ENCODE data around the gene TGM3.

Gene TGM3

DNA sequence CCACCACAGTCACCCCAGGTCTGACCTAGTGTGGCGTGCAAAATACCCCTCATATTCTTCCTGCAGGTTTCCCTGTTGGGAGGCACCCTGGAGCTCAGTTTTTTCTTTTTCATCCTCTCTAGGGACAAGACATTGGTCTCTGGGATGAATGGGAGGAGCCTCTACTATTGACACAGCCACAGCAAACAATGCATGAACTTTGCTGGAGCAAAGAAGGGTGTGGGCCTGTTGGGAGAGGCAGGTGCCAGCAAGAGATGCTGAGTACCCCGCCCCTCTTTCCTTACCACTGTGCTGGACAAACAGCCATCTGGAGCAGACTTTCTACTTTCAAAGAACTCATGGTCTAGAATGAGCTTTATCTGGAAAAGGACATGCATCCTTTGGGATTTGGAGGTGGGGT lies 10.1 kb downstream of the TGM3 start:
- DNase-seq (ENCODE audit: low read depth) = no peak

DNA sequence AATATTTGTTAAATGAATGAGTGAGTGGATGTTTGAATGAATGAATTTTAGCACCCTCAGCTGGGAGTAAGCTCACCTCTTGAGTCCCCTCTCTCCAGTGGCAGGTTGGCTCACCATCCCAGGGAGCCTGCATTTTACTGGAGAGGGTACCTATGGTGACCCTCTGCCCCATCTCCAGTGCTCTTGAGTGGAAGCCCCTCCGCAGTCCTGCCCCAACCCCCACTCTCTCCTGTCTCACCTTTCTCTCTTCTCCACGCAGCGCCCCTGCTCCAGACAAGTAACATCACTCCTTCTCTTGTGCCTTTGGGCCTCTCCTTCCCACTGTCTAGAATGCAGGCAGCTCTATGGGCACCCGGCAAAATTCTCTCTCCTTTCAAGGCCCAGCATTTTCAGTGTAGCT lies 11.3 kb downstream of the TGM3 start:
- no peak for DNase-seq (ENCODE audit: low read depth)

DNA sequence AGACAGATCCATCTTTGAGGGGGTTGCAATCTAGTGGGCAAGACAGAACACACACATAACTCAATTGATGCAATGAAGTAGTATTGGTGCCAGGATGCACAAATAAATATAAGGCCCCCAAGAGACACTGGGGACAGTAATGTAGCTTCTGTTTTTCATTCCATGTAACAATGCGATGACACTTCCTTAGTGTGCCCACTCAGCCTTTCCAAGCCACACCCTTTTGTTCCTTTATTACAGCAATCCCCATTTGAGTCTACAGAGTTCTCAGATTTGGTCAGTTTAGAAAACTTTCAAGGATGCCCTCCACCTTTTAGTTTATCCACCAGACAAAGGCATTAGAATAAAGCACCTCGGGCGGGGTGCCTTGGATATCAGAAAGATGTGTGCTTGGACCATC lies 15.5 kb downstream of the TGM3 start:
- DNase-seq (ENCODE audit: low read depth) = no peak

DNA sequence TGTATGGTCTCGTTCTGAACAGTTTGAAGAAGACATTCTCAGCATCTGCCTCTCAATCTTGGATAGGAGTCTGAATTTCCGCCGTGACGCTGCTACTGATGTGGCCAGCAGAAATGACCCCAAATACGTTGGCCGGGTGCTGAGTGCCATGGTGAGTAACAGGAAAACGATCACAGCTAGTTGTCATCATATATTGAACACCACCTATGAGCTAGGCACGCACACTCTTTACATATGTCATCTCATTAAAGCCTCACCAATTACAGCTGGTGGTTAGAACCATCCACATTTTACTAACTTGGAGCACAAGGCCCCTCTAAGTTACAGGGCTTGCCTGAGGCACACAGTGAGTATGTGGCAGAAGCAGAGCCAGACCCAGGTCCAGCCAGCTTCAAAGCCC lies 17.1 kb downstream of the TGM3 start:
- no peak for DNase-seq (ENCODE audit: low read depth)

DNA sequence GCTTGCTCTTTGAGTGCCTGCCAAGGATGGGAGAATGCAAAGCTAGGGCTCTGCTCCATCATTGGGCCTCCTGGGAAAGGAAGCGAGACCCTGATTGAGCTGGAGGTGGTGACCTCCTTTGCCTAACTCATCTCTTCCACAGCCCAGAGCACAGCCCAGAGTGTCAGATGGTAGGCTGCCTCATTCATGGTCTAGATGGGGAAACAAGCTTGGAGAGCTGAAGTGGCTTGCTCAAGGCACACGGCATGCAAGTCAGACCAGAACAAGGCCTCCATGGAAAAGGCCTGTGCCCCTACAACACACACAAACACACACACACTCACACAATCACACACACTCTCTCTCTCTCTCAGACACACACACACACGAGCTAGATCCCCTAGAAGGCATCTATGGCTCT lies 17.5 kb downstream of the TGM3 start:
- no peak for DNase-seq (ENCODE audit: low read depth)

DNA sequence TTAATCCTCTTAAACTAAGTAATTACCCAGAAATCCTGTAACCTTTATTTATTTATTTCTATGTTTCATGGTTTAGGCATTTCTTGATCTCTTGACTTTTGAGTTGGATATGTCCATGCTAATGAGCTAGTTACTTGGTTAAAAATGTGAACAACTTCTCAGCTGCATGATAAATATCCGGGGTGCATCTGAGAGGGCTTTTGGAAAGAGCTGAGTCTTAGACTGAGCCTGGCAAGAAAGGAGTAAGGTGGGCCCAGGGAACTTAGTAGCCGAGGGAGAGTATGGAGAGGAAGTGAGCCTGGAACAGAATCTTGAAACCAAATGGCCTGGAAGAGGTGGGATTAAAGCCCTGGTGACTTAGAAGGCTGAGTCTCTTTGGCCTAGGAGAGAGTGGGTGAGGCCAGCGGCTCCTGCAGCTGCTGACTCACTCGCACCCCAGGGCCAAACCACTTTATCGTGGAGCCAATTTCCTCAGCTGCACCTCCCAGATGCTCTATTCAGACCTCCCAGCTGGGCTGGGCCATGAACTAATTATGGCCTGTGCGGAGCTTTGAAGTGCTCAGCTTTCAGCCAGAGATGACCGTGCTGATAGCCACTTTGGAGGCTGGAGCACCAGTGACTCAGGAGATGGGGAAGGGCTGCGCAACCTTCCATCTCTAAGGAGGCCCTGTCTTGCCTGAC lies 19.1 kb downstream of the TGM3 start:
- no peak for DNase-seq (ENCODE audit: low read depth)

DNA sequence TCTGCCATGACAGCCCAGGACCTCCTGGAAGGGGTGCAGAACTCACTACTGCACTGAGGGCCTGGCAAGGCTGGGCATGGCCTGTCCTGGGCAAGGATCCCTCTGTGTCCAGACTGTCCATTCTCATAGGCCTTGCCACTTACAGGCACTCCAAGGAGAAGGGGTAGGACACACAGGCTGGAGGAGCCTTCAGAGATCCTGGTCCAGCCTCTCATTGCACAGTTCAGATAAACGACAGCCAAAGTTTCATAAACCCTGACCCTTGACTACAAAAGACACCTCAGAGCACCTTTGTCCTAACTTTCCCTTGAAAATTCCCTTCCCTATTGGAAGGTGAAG lies 19.6 kb downstream of the TGM3 start:
- no peak for DNase-seq (ENCODE audit: low read depth)

DNA sequence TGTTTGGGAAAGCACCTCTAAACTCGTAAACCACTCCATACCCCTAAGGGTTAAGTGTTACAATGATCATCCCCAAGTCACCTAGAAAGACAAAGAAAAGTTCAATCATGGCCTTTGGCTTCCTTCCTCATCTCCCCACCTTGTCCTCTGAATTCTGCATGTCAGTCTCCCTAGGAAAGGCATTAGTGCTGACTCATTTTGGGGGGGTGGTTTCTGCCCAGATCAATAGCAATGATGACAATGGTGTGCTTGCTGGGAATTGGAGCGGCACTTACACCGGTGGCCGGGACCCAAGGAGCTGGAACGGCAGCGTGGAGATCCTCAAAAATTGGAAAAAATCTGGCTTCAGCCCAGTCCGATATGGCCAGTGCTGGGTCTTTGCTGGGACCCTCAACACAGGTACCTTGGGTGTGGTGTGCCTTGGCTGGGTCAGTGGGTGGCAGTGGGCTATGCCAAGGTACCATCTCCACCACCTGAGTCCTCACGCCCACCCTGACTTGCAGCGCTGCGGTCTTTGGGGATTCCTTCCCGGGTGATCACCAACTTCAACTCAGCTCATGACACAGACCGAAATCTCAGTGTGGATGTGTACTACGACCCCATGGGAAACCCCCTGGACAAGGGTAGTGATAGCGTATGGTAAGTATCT lies 21.2 kb downstream of the TGM3 start:
- no peak for DNase-seq (ENCODE audit: low read depth)

DNA sequence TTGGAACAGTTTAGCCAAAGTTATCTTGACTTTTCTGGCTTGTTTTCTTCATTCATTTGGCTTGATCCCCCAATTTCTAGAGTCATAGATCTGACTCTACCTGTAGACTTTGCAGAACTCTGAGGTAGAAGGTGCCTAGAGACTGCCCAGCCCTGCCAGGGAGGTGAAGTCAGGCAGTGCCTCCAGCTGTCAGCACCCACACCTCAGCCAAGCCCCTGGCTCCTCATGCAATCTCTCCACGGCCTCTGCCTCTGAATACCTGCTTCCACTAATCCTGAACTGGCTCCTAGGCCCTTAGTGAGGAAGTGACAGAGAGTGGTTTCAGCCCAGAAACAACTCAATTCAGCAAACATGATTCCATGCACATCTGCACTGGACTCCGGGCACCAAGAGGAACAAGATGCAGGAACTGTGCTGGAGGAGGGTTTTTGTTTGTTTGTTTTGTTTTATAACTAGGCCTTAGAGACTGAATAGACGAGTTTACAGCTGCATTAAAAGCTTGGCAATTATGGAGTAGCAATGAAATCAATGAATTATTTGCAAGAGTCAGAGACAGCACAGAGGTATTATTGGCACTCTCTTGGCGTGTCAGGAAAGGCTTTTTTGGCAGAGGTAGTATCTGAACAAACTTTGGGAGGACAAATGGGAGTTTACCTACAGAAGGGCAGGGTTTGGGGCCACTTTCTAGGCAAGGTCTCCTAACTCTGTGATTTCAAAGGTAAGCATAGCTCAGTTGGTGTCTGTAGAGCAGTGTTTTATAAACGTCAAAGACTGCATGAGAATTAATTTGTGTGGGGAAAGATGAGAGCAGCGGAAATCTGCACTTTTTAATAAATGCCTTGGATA lies 25.2 kb downstream of the TGM3 start:
- DNase-seq (ENCODE audit: low read depth) = no peak

DNA sequence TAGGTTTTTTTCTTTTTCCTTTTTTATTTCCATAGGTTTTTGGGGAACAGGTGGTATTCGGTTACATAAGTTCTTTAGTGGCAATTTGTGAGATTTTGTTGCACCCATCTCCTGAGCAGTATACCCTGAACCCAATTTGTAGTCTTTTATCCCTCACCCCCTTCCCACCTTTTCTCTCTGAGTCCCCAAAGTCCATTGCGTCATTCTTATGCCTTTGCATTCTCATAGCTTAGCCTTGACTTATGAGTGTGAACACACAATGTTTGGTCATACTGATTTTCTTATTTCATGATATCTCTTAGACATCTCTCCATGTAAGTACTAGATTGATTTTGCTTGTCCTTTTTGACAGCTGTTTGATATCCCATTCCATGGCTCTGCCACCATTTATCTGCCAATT lies 27.2 kb downstream of the TGM3 start:
- no peak for DNase-seq (ENCODE audit: low read depth)

DNA sequence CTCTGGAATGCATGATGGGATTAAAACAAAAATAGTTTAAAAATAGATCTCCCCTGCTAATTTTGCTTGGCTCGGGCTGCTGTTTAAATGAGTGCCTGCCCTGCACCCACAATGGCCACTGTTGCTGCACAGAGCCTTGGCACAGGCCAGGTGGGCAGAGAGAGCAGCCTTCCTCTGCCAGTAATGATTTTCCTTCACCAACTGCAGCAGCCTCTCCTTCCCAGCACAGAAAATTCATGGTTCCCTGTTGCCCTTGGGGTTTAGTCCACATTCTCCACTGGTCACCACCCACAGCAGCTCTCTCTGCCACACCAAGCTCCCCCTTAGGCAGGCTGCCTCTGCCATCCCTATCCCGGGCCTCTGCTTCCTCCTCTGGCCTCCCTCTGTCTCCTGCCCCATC lies 30.2 kb downstream of the TGM3 start:
- no peak for DNase-seq (ENCODE audit: low read depth)

DNA sequence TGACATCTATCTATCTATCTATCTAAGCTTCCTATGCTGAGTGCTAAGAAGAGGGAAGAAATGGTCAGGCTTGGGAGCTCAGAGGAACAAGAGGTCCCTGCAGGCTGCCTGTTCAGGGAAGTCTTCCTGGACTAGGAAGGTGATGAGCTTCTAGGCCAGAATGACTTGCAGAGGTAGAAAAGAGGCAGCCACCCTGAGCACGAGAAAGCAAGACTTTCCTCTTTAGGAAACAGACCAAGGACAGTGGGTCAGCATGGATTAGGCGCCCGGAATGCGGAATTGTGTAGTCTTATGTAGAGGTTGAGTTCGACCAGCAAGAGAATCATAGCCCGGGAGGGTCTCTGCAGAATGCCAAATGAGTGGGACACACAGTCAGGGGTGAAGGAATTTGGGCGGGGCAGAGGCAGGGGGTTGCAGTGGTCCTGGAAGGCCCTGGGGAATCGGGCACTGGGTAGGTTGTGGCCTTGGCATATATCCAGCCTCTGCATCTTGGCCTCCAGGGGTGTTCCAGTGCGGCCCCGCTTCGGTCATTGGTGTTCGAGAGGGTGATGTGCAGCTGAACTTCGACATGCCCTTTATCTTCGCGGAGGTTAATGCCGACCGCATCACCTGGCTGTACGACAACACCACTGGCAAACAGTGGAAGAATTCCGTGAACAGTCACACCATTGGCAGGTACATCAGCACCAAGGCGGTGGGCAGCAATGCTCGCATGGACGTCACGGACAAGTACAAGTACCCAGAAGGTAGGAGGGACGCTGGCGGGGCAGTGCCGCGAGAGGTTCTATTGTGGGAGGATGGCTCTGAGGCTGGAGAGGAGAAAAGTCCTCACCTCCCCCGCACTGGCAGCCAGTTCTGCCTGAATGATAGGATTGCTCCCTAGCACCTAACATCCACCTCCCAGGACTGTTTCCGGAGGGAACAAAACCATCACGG lies 32.1 kb downstream of the TGM3 start:
- DNase-seq (ENCODE audit: low read depth) = no peak

DNA sequence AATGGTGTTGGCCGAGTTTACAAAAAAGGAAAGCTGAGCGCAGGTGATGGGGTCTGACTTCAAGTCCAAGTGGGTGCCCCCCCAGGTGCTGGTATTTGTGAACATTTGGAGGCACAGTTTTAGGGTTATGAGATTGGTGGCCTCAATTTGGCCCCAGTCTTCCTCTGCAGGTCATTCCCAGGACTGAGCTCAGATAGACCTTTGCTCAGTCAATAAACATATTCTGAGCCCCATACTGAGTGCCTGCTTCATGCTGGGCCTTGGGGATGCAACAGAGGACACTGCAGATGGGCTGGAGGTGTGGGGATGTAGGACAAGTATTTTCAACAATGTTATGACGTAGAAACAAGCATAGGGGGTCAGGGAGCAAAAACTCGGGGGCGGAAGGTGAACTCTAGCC lies 33.5 kb downstream of the TGM3 start:
- no peak for DNase-seq (ENCODE audit: low read depth)

DNA sequence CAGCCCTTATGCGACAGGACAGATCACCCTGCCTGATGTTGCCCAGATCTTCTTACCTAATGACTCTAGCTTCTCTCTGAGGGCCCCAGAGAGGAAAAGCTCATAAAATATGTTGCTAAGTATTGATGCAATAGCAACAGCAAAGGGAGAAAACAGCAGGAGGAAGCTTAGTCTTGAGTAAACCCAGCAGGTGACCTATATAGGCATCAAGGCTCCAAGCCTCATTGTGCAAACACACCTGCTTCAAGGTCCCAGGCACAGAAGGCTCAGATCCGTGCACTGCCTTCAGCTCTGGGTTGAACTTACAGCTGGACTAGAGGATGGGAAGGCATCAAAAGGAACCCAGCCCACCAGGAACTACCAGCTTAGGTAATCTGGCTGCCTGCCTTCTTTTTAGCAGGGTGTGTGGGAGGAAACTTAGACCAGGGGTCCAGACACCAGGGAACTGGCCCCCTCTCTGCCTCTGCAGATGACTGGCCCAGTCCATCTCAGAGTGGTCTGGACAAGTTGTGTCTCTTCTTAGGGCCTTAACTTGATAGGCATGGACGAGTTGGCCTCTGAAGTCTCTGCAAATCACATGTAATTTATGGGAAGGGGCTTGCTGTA lies 34.4 kb downstream of the TGM3 start:
- no peak for DNase-seq (ENCODE audit: low read depth)

DNA sequence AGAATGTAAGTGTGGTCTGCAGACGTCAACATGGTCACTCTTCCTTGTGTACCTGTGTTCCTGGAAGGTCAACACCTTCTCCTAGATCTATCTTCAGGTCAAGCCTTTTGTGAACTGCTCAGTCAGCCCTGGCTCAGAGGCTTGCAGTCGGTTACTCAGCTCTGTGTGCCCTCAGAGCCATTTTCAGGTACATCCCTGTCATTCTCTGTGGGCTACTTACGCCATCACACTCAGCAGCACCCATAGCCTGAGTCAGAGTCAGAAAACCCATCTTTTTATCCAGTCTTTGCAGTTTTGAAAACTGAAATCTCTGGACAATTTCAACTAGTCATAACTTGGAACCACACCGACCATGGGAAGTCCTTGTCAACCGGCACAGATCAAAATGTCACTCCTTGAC lies 35.3 kb downstream of the TGM3 start:
- no peak for DNase-seq (ENCODE audit: low read depth)

DNA sequence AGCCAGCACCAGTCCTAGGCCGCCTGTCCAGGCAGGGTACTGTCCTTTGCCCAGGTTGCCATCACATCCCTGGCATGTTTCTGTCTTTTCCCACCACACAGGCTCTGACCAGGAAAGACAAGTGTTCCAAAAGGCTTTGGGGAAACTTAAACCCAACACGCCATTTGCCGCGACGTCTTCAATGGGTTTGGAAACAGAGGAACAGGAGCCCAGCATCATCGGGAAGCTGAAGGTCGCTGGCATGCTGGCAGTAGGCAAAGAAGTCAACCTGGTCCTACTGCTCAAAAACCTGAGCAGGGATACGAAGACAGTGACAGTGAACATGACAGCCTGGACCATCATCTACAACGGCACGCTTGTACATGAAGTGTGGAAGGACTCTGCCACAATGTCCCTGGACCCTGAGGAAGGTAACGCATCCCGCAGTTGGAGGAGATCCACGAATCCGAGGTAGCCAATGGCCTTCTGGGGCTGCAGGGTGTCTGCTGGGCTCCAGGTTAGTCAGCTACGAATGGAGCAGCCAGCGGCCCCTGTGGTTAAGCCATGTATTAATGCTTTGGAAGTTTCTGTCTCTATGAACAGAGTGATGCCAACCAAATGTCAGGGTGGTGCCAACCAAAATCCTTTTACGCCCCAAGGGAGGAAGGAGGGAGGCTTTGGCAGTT lies 36.2 kb downstream of the TGM3 start:
- no peak for DNase-seq (ENCODE audit: low read depth)

DNA sequence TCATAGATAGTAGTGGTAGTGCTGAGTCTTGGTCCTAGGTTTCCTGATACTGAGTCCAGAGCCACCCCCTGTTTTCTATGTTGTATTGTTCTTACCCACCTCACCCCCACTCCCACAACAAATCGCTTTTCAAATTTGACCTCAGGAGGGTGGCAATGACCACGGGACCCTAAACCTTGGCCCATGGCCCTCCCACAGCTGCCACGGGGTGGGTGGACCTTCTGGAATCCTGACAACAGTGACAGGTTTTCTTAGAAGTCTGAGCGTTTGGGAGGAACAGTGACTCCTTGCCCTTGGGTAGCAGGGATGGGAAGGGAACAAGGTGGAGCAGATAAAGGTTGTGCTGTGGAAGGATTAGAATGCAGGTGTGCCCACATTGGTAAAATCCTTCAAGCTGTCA lies 36.9 kb downstream of the TGM3 start:
- no peak for DNase-seq (ENCODE audit: low read depth)

DNA sequence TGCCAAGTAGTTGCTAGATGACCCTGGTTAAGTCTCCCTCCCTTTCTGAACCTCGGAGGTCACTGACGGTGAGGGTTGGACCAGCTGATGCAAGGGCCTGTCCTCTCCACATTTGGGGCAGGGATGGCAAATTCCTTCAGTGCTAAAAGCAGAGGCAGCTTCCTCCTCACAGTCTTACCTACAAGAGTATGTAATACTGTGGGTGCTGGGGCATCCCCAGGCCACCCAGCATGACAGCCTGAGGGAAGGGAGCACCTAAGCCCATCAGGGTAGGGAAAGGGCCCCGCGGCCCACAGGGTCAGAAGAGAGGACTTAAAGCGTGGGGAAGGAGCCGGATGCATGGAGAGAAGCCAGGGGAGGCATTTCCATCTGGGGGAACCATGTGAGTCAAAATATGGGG lies 38.0 kb downstream of the TGM3 start:
- no peak for DNase-seq (ENCODE audit: low read depth)

DNA sequence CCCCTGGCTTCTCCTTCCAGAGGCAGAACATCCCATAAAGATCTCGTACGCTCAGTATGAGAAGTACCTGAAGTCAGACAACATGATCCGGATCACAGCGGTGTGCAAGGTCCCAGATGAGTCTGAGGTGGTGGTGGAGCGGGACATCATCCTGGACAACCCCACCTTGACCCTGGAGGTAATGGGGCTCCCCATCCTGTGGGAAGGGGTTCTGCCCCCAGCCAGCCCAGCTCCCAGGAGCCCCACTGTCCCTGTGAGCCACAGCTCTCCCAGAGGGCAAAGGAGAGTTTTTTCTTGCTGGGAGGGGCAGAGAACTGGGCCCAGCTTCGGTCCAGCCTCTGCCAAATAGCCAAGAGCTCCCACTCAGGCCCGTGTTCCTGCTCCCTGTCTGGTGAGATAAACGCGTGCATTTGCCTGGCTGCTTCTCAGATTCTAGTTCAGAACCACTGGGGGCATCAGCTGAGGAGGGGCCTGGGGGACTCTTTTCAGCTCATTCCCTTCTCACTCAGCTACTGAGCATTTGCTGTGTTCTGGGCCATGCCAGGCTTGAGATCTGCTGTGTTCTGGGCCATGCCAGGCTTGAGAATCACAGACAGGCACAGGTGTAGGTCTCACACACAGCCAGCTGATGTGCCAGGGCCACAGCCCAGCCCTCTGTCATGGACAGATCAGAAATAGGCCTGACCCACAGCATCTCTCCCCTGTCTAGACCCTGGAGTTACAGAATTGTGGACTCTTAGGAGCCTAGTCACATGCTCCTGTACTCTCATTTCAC lies 39.5 kb downstream of the TGM3 start:
- no peak for DNase-seq (ENCODE audit: low read depth)

DNA sequence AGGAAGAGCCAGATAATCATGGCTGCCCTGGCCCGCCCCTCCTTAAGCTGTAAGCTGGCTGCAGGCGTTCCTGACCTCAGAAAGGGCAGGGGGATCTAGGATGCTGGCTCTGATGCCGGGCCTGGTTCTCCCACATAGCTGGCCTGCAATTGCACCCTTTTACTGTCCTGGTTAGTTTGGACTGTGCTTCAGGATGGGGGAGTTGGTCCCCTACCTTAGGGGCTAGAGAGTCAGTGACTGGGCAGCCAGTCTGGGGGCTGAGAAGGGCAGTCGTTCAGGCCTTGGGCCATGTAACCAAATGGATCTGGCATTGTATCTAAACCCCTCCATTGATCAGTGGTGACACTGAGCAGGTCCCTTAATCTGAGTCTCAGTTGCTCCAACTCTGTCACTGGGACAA lies 40.7 kb downstream of the TGM3 start:
- DNase-seq (ENCODE audit: low read depth) = no peak

DNA sequence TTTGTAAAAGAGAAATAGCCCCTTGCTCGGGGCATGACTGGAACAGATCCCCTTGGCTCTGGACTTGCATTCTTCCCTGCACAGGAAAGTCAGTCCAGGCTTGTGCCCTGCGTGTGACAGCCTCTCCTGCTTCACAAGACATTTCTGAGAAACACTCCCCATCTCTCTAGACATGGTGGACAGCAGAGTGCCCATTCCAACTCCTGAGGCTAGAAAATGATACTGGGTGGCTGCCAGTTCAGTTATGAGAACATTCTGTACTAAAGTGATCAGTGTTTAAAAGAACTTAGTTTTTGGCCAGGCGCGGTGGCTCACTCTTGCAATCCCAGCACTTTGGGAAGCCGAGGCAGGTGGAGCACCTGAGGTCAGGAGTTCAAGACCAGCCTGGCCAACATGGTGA lies 41.3 kb downstream of the TGM3 start:
- DNase-seq (ENCODE audit: low read depth) = no peak
